GM19397 (cell line): ENCODE results near the gene GALNT2.

ENCODE experiments used
- ATAC-seq: cut with Tn5 transposase; IDR thresholded peaks from one replicate; pipeline ENCODE4 v1.9.1; 2021; ENCODE audit warnings: mild to moderate bottlenecking, moderate library complexity; ENCODE audit not compliant: unreplicated experiment

GALNT2 gene

GRCh38 chr1:230174471-230175162 is 107.6 kb downstream of the GALNT2 start:
- no peak for ATAC-seq

DNA sequence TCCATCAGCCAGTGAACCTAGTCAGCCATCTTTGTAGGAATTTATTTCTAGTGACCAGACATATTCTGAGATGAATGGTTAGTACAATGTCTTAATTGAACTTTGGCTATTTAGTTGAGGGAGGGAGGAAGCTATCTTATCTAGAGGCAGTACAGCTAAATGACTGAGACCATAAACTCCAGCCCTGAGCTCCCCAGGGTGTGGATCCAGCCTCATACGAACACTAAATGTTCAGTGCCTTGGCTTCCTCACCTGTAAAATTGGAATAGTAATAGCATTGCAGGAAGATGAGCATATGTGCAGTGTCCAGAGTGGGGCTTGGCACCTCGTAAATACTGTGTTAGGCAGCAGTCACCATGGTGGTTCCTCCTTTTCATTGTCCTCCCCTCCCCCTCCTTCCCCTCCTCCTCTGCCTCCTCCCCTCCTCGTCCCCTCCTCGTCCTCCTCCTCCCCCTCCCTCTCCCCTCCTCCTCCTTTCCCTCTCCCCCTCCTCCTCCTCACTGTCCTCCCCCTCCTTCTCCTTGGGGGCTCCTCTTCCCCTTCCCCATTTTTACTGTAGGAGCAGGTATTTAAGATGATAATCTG is 108.2 kb downstream of the GALNT2 start:
- no peak for ATAC-seq

- ATAC-seq = no peak
Observed at GRCh38 chr1:230175839-230176238, 108.8 kb downstream of the GALNT2 start.

- ATAC-seq = no peak
Observed at GRCh38 chr1:230176326-230176725, 109.3 kb downstream of the GALNT2 start.

GRCh38 chr1:230176871-230177411 is 109.9 kb downstream of the GALNT2 start:
- no peak for ATAC-seq

DNA sequence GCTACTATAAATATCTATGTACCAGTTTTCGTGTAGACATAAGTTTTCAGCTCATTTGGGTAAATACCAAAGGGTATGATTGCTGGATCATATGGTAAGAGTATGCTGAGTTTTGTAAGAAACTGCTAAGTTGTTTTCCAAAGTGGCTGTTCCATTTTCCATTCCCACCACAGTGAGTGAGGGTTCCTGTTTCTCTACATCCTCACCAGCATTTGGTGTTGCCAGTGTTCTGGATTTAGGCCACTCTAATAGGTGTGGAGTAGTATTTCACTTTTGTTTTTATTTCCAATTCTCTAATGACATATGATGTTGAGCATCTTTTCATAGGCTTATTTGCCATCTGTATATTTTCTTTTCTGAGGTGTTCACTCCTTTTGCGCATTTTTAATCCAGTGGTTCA is 112.2 kb downstream of the GALNT2 start:
- ATAC-seq = no peak

- ATAC-seq = no peak
Observed at GRCh38 chr1:230185076-230186001, 118.3 kb downstream of the GALNT2 start.

- ATAC-seq = no peak
Observed at GRCh38 chr1:230186003-230186863, 119.2 kb downstream of the GALNT2 start.

DNA sequence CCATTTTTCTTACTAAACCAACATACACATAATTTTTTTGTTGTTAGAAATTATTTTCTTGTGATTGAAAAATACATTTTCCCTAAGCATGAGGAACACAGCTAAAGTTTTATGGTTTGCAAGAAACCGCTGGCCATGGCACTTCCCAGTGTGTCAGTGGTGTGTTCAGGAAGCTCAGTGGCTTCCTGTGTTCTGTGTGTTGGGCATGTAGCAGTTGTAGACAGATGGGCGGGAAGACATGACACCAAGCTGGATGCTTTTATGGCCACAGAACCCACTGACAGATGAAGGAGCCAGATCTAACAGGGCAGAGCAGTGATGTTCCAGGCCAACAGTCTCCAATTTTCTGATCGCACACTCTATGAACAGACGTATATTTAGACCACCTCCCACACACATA is 119.8 kb downstream of the GALNT2 start:
- no peak for ATAC-seq

DNA sequence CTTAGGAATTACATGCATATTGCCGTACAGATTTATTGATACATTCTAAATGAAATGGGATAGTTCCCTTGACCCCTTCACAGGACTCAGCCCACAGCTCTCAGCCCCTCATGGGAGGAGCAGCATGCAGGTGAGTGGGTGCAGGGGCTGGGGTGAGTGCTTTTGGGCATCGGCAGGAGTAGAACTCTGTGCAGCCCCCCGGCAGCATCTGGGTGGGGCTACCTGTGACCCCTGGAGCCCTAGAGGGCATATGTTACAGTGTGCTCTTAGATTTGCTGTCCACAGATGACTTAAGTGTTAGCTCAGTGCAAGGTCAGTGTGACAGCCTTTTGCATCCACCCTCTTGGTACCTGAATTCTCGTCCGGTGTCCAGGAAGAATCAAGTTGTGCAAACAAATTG is 120.3 kb downstream of the GALNT2 start:
- ATAC-seq = no peak

- ATAC-seq = no peak
Observed at GRCh38 chr1:230188826-230189225, 121.8 kb downstream of the GALNT2 start.

GRCh38 chr1:230189341-230189740 is 122.3 kb downstream of the GALNT2 start:
- no peak for ATAC-seq

DNA sequence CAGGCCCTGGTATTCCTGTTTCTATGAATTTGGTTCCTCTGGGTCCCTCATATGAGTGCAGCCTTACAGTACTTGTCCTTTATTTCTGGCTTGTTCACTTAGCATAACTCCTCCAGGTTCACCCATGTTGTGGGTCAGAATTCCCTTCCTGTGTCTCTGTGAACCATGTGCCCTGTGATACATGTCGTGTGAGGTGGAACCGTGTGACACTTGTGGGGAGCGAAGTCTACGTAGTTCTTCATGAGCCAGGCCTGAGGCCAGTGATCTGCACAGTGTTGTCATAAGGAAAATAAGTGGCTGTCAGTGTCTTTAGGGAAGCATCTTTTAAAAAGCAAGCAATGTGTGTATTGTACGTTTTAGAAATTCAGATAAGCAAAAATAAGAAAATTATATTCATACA is 122.8 kb downstream of the GALNT2 start:
- ATAC-seq = no peak

DNA sequence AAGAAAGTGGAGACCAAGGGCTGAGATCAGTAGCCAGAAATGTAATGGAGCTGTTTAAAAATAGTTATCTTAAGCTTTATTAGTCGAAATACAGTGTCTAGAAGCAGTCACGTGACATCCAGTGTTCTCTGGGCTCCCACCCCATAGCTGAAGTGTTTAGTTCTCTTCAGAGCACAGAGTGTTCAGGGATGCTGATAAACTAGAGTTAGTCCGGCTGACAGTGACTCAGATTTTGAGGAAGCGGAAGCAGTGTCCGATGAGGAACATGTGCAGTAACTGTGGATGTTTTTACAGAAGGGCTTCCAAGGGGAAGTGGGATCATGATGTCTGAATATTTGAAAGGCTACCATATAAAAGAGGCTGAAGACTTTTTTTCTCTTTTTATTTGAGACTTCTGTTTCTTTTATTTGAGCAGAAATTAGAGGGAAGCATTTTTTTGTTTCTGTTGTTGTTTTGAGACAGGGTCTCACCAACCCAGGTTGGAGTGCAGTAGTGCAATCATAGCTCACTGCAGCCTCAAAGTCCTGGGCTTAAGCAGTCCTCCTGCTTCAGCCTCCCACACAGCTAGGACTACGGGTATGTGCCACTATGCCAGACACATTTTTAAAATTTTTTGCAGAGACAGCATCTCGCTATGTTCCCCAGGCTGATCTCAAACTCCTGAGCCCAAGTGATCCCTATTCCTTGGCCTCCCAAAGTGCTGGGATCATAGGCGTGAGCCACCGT is 124.2 kb downstream of the GALNT2 start:
- ATAC-seq = no peak

DNA sequence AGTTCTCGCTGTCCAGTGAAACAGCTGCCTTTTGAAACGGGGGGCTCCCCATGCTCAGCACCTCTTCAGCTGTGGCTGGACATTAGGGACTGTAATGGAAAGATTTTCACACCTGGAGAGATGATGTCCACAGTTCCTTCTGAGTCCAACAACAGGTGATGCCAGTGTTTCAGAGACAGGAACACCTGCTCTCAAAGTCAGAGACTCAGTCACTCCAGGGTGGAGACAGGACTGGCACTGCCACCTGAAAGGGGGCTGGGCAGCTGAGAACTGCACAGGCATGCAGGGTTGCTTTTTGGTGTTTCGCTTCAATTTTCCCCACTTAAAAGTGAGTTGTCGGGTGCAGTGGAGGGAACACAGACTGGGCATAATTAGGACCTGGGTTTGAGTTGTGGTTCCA is 124.8 kb downstream of the GALNT2 start:
- no peak for ATAC-seq

GRCh38 chr1:230194525-230194924 is 127.5 kb downstream of the GALNT2 start:
- no peak for ATAC-seq

DNA sequence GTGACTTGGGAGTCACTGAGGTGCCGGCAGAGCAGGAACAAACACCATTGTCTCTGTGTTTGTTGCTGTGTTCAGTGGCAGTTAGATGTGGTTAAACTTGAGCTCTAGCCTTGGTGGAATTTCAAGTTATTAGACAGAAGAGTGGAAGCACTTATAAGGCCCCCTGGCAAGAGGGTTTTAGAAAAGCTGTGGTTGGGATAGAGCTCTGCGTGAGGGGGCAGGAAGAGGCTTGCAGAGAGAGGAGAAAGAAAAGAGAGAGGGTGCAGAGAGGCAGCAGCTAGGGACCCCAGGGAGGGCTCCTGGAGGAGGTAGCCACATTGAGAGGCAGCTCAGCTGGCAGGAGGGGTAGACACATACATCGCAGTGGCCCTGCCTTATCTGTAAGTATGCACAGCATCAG is 128.2 kb downstream of the GALNT2 start:
- ATAC-seq = no peak

DNA sequence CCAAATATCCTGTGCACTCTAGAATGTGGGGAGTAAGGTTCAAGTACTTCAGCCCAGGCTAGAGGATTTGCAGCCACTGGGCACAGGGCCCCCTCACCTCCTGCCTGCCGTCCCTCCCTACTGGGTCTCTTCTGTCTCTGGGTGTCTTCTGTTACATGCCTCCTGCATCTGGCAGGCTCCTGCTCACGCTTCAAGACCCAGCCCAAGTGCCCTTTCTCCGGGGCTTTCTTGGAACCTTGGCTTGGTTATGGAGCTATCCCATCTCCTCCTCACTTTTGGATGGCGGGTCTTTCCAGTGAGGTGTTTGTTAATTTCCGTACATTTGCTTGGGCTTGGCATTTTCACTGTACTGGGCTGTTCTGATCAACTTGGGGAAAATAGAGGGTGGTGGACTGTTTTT is 129.0 kb downstream of the GALNT2 start:
- ATAC-seq = no peak

- ATAC-seq = no peak
Observed at GRCh38 chr1:230197644-230198567, 130.9 kb downstream of the GALNT2 start.
